H1 (cell line): ENCODE results near the gene SRP14. TPM values are rescaled to one million over a fixed set of nuclear protein-coding genes. Genes with fewer than 3 reads are reported as not detected.

Experiments
- polyA plus RNA-seq, 7 experiments: library from polyadenylated mRNA; depleted of rRNA in 3 of 7; stranded (reverse) in 5 of 7; unstranded in 2 of 7; fragments of >200 nt in 5 of 7; fragments of 200-250 nt in 2 of 7; gene quantifications; 1 replicate in 5 of 7; 2 replicates in 1 of 7; 4 replicates in 1 of 7; pipeline versions ENCODE4 v1.2.1 to v1.2.3, GENCODE V29; 2011 to 2013; ENCODE audit warnings: missing spikeins in 2 of 7, mixed read lengths in 2 of 7
- total RNA-seq: library from RNA; stranded (reverse); fragmentation: NEBNext Ultra II Directional; extraction: Animal tissue kit (Norgen Biotek cat#: 25700); gene quantifications from 2 replicates; pipeline ENCODE4 v1.2.1, GENCODE V29; 2021
- TF ChIP-seq, protein P1 (sequence below): fragments of 300-600 bp; sonication (generic); IDR thresholded peaks from 2 replicates; pipeline ENCODE4 v1.7.1; 2012; ENCODE audit warnings: low read length, moderate library complexity, mild to moderate bottlenecking, inconsistent platforms; ENCODE audit not compliant: insufficient replicate concordance

The SRP14 gene
- total and polyA plus RNA-seq, 2 of the 8 experiments (the other 6 are each of a cell fraction or from before 2014, with no cell fraction given), result 186 to 223 TPM

DNA sequence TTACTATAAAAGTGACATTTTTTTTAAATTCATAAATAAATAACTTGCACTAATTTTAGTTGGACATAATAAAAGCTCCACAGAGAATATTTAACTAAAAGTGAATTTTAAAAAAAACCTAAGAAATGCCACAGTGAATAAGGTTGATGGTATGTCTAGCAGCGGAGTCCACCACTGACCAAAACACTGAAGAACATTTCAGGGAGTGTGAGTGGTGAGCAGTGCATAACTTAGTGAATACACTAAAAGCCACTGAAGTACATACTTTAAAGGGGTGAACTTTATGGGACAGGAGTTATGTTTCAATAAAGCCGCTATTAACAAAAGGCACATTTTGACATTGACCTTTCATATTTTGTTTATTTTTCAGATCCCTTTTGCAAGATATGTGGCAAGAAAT lies 32.3 kb downstream of the SRP14 start (continued):
- TF ChIP-seq, protein P1, sequence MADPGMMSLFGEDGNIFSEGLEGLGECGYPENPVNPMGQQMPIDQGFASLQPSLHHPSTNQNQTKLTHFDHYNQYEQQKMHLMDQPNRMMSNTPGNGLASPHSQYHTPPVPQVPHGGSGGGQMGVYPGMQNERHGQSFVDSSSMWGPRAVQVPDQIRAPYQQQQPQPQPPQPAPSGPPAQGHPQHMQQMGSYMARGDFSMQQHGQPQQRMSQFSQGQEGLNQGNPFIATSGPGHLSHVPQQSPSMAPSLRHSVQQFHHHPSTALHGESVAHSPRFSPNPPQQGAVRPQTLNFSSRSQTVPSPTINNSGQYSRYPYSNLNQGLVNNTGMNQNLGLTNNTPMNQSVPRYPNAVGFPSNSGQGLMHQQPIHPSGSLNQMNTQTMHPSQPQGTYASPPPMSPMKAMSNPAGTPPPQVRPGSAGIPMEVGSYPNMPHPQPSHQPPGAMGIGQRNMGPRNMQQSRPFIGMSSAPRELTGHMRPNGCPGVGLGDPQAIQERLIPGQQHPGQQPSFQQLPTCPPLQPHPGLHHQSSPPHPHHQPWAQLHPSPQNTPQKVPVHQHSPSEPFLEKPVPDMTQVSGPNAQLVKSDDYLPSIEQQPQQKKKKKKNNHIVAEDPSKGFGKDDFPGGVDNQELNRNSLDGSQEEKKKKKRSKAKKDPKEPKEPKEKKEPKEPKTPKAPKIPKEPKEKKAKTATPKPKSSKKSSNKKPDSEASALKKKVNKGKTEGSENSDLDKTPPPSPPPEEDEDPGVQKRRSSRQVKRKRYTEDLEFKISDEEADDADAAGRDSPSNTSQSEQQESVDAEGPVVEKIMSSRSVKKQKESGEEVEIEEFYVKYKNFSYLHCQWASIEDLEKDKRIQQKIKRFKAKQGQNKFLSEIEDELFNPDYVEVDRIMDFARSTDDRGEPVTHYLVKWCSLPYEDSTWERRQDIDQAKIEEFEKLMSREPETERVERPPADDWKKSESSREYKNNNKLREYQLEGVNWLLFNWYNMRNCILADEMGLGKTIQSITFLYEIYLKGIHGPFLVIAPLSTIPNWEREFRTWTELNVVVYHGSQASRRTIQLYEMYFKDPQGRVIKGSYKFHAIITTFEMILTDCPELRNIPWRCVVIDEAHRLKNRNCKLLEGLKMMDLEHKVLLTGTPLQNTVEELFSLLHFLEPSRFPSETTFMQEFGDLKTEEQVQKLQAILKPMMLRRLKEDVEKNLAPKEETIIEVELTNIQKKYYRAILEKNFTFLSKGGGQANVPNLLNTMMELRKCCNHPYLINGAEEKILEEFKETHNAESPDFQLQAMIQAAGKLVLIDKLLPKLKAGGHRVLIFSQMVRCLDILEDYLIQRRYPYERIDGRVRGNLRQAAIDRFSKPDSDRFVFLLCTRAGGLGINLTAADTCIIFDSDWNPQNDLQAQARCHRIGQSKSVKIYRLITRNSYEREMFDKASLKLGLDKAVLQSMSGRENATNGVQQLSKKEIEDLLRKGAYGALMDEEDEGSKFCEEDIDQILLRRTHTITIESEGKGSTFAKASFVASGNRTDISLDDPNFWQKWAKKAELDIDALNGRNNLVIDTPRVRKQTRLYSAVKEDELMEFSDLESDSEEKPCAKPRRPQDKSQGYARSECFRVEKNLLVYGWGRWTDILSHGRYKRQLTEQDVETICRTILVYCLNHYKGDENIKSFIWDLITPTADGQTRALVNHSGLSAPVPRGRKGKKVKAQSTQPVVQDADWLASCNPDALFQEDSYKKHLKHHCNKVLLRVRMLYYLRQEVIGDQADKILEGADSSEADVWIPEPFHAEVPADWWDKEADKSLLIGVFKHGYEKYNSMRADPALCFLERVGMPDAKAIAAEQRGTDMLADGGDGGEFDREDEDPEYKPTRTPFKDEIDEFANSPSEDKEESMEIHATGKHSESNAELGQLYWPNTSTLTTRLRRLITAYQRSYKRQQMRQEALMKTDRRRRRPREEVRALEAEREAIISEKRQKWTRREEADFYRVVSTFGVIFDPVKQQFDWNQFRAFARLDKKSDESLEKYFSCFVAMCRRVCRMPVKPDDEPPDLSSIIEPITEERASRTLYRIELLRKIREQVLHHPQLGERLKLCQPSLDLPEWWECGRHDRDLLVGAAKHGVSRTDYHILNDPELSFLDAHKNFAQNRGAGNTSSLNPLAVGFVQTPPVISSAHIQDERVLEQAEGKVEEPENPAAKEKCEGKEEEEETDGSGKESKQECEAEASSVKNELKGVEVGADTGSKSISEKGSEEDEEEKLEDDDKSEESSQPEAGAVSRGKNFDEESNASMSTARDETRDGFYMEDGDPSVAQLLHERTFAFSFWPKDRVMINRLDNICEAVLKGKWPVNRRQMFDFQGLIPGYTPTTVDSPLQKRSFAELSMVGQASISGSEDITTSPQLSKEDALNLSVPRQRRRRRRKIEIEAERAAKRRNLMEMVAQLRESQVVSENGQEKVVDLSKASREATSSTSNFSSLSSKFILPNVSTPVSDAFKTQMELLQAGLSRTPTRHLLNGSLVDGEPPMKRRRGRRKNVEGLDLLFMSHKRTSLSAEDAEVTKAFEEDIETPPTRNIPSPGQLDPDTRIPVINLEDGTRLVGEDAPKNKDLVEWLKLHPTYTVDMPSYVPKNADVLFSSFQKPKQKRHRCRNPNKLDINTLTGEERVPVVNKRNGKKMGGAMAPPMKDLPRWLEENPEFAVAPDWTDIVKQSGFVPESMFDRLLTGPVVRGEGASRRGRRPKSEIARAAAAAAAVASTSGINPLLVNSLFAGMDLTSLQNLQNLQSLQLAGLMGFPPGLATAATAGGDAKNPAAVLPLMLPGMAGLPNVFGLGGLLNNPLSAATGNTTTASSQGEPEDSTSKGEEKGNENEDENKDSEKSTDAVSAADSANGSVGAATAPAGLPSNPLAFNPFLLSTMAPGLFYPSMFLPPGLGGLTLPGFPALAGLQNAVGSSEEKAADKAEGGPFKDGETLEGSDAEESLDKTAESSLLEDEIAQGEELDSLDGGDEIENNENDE, result no peak
- TF ChIP-seq, all 59 proteins: peak for 0
